LNCAP (cell line): ENCODE results near the gene GTF2F1.

ENCODE experiments used
- CTCF ChIP-seq: fragments of 450-650 bp; IDR thresholded peaks from 2 replicates; pipeline ENCODE4 v1.5.1; 2017; ENCODE audit warnings: mild to moderate bottlenecking

Gene GTF2F1

GRCh38 chr19:6343462-6343861 lies 49.5 kb downstream of the GTF2F1 start:
- no peak for TF ChIP-seq CTCF

- no peak for TF ChIP-seq CTCF
Measured at GRCh38 chr19:6340493-6341201, 52.3 kb downstream of the GTF2F1 start.

GRCh38 chr19:6334490-6335285 lies 58.3 kb downstream of the GTF2F1 start:
- TF ChIP-seq CTCF, result no peak

GRCh38 chr19:6333439-6333838 lies 59.5 kb downstream of the GTF2F1 start, which contains the start of gene ACER1:
Gene ACER1 (minus strand): TSS chr19:6333612. CDS start chr19:6333551, 61 bp downstream.
- no peak for TF ChIP-seq CTCF
